Peyer's patch (tissue), 4 donors: Measurements from ENCODE around the gene LRRN3. TPM values are rescaled to one million over a fixed set of nuclear protein-coding genes. Genes with fewer than 3 reads are reported as not detected.

Source experiments
- DNase-seq, 3 donors: peaks; one replicate each; pipeline ENCODE4 v3.0.0-alpha.2; 2017 to 2019
- H3K27ac ChIP-seq, 4 donors: fragments of 200-600 bp; sonication (generic); one replicate each; pipeline ENCODE4 v1.5.1; 2016 to 2019
- H3K27me3 ChIP-seq, 2 donors: fragments of 200-600 bp; sonication (generic); one replicate each; pipeline ENCODE4 v1.5.1; 2019
- H3K36me3 ChIP-seq, 3 donors: fragments of 200-600 bp; sonication (generic); one replicate each; pipeline ENCODE4 v1.5.1; 2016 to 2019
- H3K4me1 ChIP-seq, 4 donors: fragments of 200-600 bp; sonication (generic); one replicate each; pipeline ENCODE4 v1.5.1; 2016 to 2019
- H3K4me3 ChIP-seq, 4 donors: fragments of 200-600 bp; sonication (generic); 1 replicate in 3 of 4; 2 replicates in 1 of 4; pipeline ENCODE4 v1.5.1; 2016 to 2019; ENCODE audit warnings: mild to moderate bottlenecking in 1 of 4
- H3K9me3 ChIP-seq, 4 donors: fragments of 200-600 bp; sonication (generic); one replicate each; pipeline ENCODE4 v1.5.1; 2016 to 2019; ENCODE audit warnings: mild to moderate bottlenecking in 1 of 4
- POLR2A ChIP-seq, 2 donors: fragments of 450-650 bp; IDR thresholded peaks; one replicate each; pipeline ENCODE4 v1.5.1; 2017; ENCODE audit warnings: antibody characterized with exemption in 2 of 2, mild to moderate bottlenecking in 2 of 2, moderate library complexity in 2 of 2
- total RNA-seq, 4 donors: library from RNA; depleted of rRNA; stranded (reverse); fragments of >200 nt; gene quantifications; one replicate each; pipeline ENCODE4 v1.1.0, GENCODE V29; 2016
- TF ChIP-seq, protein P1 (sequence below), 6 experiments: fragments of 450-650 bp in 4 of 6; fragments of 200-600 bp in 2 of 6; sonication (generic) in 1 of 6; IDR thresholded peaks; one replicate each; pipeline ENCODE4 v1.5.1; 2017 to 2019; ENCODE audit warnings: antibody characterized with exemption in 6 of 6, mild to moderate bottlenecking in 3 of 6, moderate library complexity in 1 of 6

Gene LRRN3
- total RNA-seq, 4 donors from 2014 or later = 0.40 to 0.53 TPM; not detected in 2

DNA sequence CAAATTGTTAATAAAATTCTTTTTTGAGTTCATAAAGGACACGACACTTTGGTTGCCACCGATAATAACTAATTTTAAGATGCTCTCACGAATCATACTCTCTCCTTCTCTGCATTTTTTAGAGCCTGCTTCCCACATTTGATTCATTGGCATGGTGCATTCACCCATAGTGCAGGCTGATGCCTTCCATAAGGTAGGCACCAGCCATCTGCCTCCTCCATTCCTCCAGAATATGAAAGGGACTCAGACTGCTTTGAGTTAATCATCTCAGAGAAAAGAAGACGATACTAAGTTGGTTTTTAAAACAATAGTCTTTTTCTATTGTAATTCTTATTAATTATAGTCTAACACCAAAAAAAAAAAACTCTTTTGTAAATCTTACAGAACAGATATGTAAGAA lies 33.9 kb upstream of the LRRN3 start:
- Histone ChIP-seq H3K4me1 (no peaks in the 10 kb centered on the region), H3K4me3 (no peak overlapping the region), H3K27me3 (no peaks in the 10 kb centered on the region), H3K36me3 (no peaks in the 10 kb centered on the region), H3K9me3 (no peaks in the 10 kb centered on the region), H3K27ac (no peak overlapping the region)
- TF ChIP-seq POLR2A (IDR thresholded peaks at IDR 0.05) = no peak
- TF ChIP-seq, protein P1, sequence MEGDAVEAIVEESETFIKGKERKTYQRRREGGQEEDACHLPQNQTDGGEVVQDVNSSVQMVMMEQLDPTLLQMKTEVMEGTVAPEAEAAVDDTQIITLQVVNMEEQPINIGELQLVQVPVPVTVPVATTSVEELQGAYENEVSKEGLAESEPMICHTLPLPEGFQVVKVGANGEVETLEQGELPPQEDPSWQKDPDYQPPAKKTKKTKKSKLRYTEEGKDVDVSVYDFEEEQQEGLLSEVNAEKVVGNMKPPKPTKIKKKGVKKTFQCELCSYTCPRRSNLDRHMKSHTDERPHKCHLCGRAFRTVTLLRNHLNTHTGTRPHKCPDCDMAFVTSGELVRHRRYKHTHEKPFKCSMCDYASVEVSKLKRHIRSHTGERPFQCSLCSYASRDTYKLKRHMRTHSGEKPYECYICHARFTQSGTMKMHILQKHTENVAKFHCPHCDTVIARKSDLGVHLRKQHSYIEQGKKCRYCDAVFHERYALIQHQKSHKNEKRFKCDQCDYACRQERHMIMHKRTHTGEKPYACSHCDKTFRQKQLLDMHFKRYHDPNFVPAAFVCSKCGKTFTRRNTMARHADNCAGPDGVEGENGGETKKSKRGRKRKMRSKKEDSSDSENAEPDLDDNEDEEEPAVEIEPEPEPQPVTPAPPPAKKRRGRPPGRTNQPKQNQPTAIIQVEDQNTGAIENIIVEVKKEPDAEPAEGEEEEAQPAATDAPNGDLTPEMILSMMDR (IDR thresholded peaks at IDR 0.05) = no peak
- no peak for DNase-seq

GRCh38 chr7:111059833-111060232 lies 31.1 kb upstream of the LRRN3 start:
- no peak overlapping the region for H3K27ac ChIP-seq
- H3K4me3 ChIP-seq = no peak overlapping the region
- DNase-seq = no peak
- H3K9me3 ChIP-seq = peaks cover 0 to 6% (median 2%) of the 10 kb centered on the region in 4 donors
- no peaks in the 10 kb centered on the region for H3K27me3 ChIP-seq
- H3K4me1 ChIP-seq = no peaks in the 10 kb centered on the region
- no peak for TF ChIP-seq POLR2A (IDR thresholded peaks at IDR 0.05)
- TF ChIP-seq, protein P1 (IDR thresholded peaks at IDR 0.05) = no peak
- no peaks in the 10 kb centered on the region for H3K36me3 ChIP-seq

- TF ChIP-seq POLR2A (IDR thresholded peaks at IDR 0.05) = no peak
- TF ChIP-seq, protein P1 (IDR thresholded peaks at IDR 0.05) = no peak
- Histone ChIP-seq H3K27ac (no peak overlapping the region), H3K36me3 (no peaks in the 10 kb centered on the region), H3K27me3 (no peaks in the 10 kb centered on the region), H3K9me3 (peaks cover 0 to 6% (median 2%) of the 10 kb centered on the region in 4 donors), H3K4me3 (no peak overlapping the region), H3K4me1 (no peaks in the 10 kb centered on the region)
- DNase-seq = no peak
Observed at GRCh38 chr7:111063166-111063565, 27.8 kb upstream of the LRRN3 start.

- Histone ChIP-seq H3K36me3 (no peaks in the 10 kb centered on the region), H3K27ac (no peak overlapping the region), H3K9me3 (peaks cover 0 to 6% (median 2%) of the 10 kb centered on the region in 4 donors), H3K4me1 (no peaks in the 10 kb centered on the region), H3K27me3 (no peaks in the 10 kb centered on the region), H3K4me3 (no peak overlapping the region)
- TF ChIP-seq, protein P1 (IDR thresholded peaks at IDR 0.05) = no peak
- no peak for TF ChIP-seq POLR2A (IDR thresholded peaks at IDR 0.05)
- no peak for DNase-seq
Observed at GRCh38 chr7:111067251-111067650, 23.7 kb upstream of the LRRN3 start.

DNA sequence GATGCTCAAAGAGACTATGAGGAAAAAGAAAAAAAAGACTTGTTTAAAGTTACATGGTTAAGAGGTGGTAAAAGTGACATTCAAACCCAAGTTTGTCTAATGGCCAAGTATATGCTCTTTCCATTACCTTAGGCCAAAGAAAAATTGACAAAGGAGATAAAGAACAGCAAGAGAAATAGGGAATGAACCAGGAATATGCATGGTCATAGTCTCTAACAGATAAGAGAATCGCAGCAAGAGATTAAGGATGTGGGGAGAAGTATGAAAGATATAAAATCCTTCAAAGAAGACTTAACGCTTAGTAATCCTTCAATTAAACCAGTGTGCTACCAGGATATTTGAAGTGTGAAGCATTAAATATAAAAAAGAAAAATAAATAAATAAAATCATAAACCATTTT lies 23.2 kb upstream of the LRRN3 start:
- Histone ChIP-seq H3K27me3 (no peaks in the 10 kb centered on the region), H3K4me3 (no peak overlapping the region), H3K4me1 (no peaks in the 10 kb centered on the region), H3K27ac (no peak overlapping the region), H3K36me3 (no peaks in the 10 kb centered on the region), H3K9me3 (peaks cover 0 to 4% (median 1%) of the 10 kb centered on the region in 4 donors)
- TF ChIP-seq POLR2A (IDR thresholded peaks at IDR 0.05) = no peak
- TF ChIP-seq, protein P1 (IDR thresholded peaks at IDR 0.05) = no peak
- DNase-seq = no peak

- H3K4me1 ChIP-seq = no peaks in the 10 kb centered on the region
- no peaks in the 10 kb centered on the region for H3K9me3 ChIP-seq
- DNase-seq = no peak
- no peak overlapping the region for H3K4me3 ChIP-seq
- TF ChIP-seq, protein P1 (IDR thresholded peaks at IDR 0.05) = no peak
- no peak for TF ChIP-seq POLR2A (IDR thresholded peaks at IDR 0.05)
- no peak overlapping the region for H3K27ac ChIP-seq
- H3K27me3 ChIP-seq = no peaks in the 10 kb centered on the region
- H3K36me3 ChIP-seq = no peaks in the 10 kb centered on the region
Observed at GRCh38 chr7:111068618-111069017, 22.3 kb upstream of the LRRN3 start.
